HepG2 (cell line): ENCODE data around the gene NEDD4L. TPM values are rescaled to one million over a fixed set of nuclear protein-coding genes. Genes with fewer than 3 reads are reported as not detected.

Source experiments
- ARID3A ChIP-seq: IDR thresholded peaks from 2 replicates; pipeline ENCODE4 v1.6.1; 2012; ENCODE audit warnings: low read depth, low read length, improper control_type of control experiment
- CERS6 ChIP-seq: sonication (generic); formaldehyde crosslinking; IDR thresholded peaks from 2 replicates; pipeline ENCODE4 v1.5.0; 2020; ENCODE audit warnings: missing genetic modification reagents
- ERF ChIP-seq: IDR thresholded peaks from 2 replicates; pipeline ENCODE4 v1.6.1; 2018; ENCODE audit warnings: missing biosample characterization, missing genetic modification reagents
- EZH2 ChIP-seq: conservative IDR thresholded peaks from 2 replicates; pipeline ENCODE4 v1.6.1; 2012; ENCODE audit warnings: mild to moderate bottlenecking, low read depth, low read length, moderate library complexity
- HOXA5 ChIP-seq: sonication (generic); formaldehyde crosslinking; IDR thresholded peaks from 2 replicates; pipeline ENCODE4 v1.4.0; 2020; ENCODE audit warnings: missing genetic modification reagents
- ISX ChIP-seq: sonication (generic); formaldehyde crosslinking; conservative IDR thresholded peaks from 2 replicates; pipeline ENCODE4 v1.5.0; 2020; ENCODE audit warnings: missing genetic modification reagents
- JARID2 ChIP-seq: sonication (generic); formaldehyde crosslinking; IDR thresholded peaks from 2 replicates; pipeline ENCODE4 v1.8.1; 2023; ENCODE audit warnings: missing genetic modification reagents, inconsistent platforms; ENCODE audit not compliant: insufficient replicate concordance
- MEF2D ChIP-seq: sonication (generic); formaldehyde crosslinking; IDR thresholded peaks from 2 replicates; pipeline ENCODE4 v1.5.1; 2020; ENCODE audit warnings: mild to moderate bottlenecking, missing genetic modification reagents
- MIER2 ChIP-seq: IDR thresholded peaks from 2 replicates; pipeline ENCODE4 v1.6.1; 2016; ENCODE audit warnings: missing biosample characterization, missing genetic modification reagents
- MYPOP ChIP-seq: sonication (generic); formaldehyde crosslinking; IDR thresholded peaks from 2 replicates; pipeline ENCODE4 v1.8.1; 2023; ENCODE audit warnings: mild to moderate bottlenecking, moderate library complexity, missing genetic modification reagents
- NCOA2 ChIP-seq: sonication (generic); formaldehyde crosslinking; IDR thresholded peaks from 2 replicates; pipeline ENCODE4 v1.8.0; 2022; ENCODE audit warnings: inconsistent platforms
- POGK ChIP-seq: sonication (generic); formaldehyde crosslinking; conservative IDR thresholded peaks from 2 replicates; pipeline ENCODE4 v1.8.0; 2022; ENCODE audit warnings: mild to moderate bottlenecking, moderate library complexity, missing genetic modification reagents
- PRPF4 ChIP-seq: fragments of 200-400 bp; formaldehyde crosslinking; IDR thresholded peaks from 2 replicates; pipeline ENCODE4 v1.6.1; 2016; ENCODE audit warnings: low read length, low read depth; ENCODE audit not compliant: poor library complexity, severe bottlenecking
- SAP130 ChIP-seq: IDR thresholded peaks from 2 replicates; pipeline ENCODE4 v1.6.1; 2016; ENCODE audit warnings: low read depth
- SATB2 ChIP-seq: sonication (generic); formaldehyde crosslinking; IDR thresholded peaks from 2 replicates; pipeline ENCODE4 v1.5.0; 2020; ENCODE audit warnings: missing genetic modification reagents
- SMC3 ChIP-seq: IDR thresholded peaks from 2 replicates; pipeline ENCODE4 v1.6.1; 2011; ENCODE audit warnings: low read length, improper control_type of control experiment
- TMF1 ChIP-seq: sonication (generic); formaldehyde crosslinking; IDR thresholded peaks from 2 replicates; pipeline ENCODE4 v1.8.1; 2022; ENCODE audit warnings: low read depth, missing genetic modification reagents
- ZBTB37 ChIP-seq: sonication (generic); formaldehyde crosslinking; IDR thresholded peaks from 2 replicates; pipeline ENCODE4 v1.4.0; 2020; ENCODE audit warnings: mild to moderate bottlenecking, missing genetic modification reagents
- ZFYVE20 ChIP-seq: sonication (generic); formaldehyde crosslinking; IDR thresholded peaks from 2 replicates; pipeline ENCODE4 v1.8.0; 2023; ENCODE audit warnings: low read depth, mild to moderate bottlenecking, moderate library complexity, missing genetic modification reagents, borderline replicate concordance
- ZKSCAN8 ChIP-seq: IDR thresholded peaks from 2 replicates; pipeline ENCODE4 v1.6.1; 2016; ENCODE audit warnings: borderline replicate concordance, missing genetic modification reagents, missing compliant biosample characterization
- ZNF136 ChIP-seq: sonication (generic); formaldehyde crosslinking; IDR thresholded peaks from 2 replicates; pipeline ENCODE4 v1.8.1; 2022; ENCODE audit warnings: low read depth, mild to moderate bottlenecking, moderate library complexity, missing genetic modification reagents
- ZNF251 ChIP-seq: sonication (generic); formaldehyde crosslinking; IDR thresholded peaks from 2 replicates; pipeline ENCODE4 v1.9.0; 2021; ENCODE audit warnings: mild to moderate bottlenecking, missing genetic modification reagents
- ZNF33A ChIP-seq: sonication (generic); formaldehyde crosslinking; IDR thresholded peaks from 2 replicates; pipeline ENCODE4 v1.5.1; 2020; ENCODE audit warnings: missing genetic modification reagents, mild to moderate bottlenecking, moderate library complexity, borderline replicate concordance
- ZNF468 ChIP-seq: sonication (generic); formaldehyde crosslinking; IDR thresholded peaks from 2 replicates; pipeline ENCODE4 v1.8.0; 2022; ENCODE audit warnings: mild to moderate bottlenecking, moderate library complexity, missing genetic modification reagents
- ZNF496 ChIP-seq: sonication (generic); formaldehyde crosslinking; IDR thresholded peaks from 2 replicates; pipeline ENCODE4 v1.8.1; 2023; ENCODE audit warnings: mild to moderate bottlenecking, moderate library complexity, missing genetic modification reagents; ENCODE audit not compliant: insufficient replicate concordance
- polyA plus RNA-seq, 8 experiments: library from polyadenylated mRNA; depleted of rRNA in 3 of 8; stranded (reverse) in 7 of 8; unstranded in 1 of 8; fragments of >200 nt; fragmentation: Illumina TruSeq in 4 of 8; extraction: Trizol in 4 of 8; gene quantifications; 2 replicates each; pipeline versions ENCODE4 v1.2.1 to v1.2.3, GENCODE V29; 2011 to 2016; ENCODE audit warnings: low read depth in 4 of 8, missing spikeins in 1 of 8, mixed read lengths in 1 of 8; ENCODE audit not compliant: insufficient read depth in 1 of 8
- total RNA-seq, 5 experiments: library from RNA; depleted of rRNA; stranded (reverse); fragments of >200 nt; fragmentation: Illumina TruSeq; extraction: Trizol; gene quantifications; 2 replicates each; pipeline ENCODE4 v1.2.3, GENCODE V29; 2016; ENCODE audit warnings: low read depth in 1 of 5

The NEDD4L gene
- total and polyA plus RNA-seq, 2 of the 13 experiments (the other 11 are each of a cell fraction or from before 2014, with no cell fraction given) = 168 to 390 TPM

- TF ChIP-seq ZNF136 (CRISPR knock-in tag) (no peak), ZNF468 (CRISPR knock-in tag) (no peak), EZH2 (no peak), PRPF4 (no peak), TMF1 (CRISPR knock-in tag) (no peak), MYPOP (CRISPR knock-in tag) (no peak), SMC3 (no peak), ZBTB37 (CRISPR knock-in tag) (no peak), SAP130 (CRISPR knock-in tag) (peak; percentile 69), ERF (CRISPR knock-in tag) (no peak), ZKSCAN8 (no peak), ZFYVE20 (CRISPR knock-in tag) (no peak), POGK (CRISPR knock-in tag) (no peak), ZNF33A (no peak), MEF2D (CRISPR knock-in tag) (no peak), NCOA2 (CRISPR knock-in tag) (peak; percentile 56; the same call in 1 of the 2 replicates), ZNF251 (CRISPR knock-in tag) (no peak), MIER2 (no peak), ZNF496 (CRISPR knock-in tag) (no peak), ISX (CRISPR knock-in tag) (no peak), CERS6 (CRISPR knock-in tag) (no peak), JARID2 (CRISPR knock-in tag) (no peak), HOXA5 (CRISPR knock-in tag) (no peak), ARID3A (no peak; the same call in 1 of the 2 replicates), SATB2 (CRISPR knock-in tag) (no peak)
Observed at GRCh38 chr18:58024139-58024538, 19.9 kb upstream of the NEDD4L start (continued).
